Stimulated activated CD8-positive, alpha-beta memory T cell treated with anti-CD3 and anti-CD28 coated beads, Interleukin-15, amount 100 ng/mL, for 1 hour (primary cell): Measurements from ENCODE around the gene ARMC5.
"Not testable (repeated sequence)": the region's sequence is repeated elsewhere in the genome, so short reads cannot be mapped to it uniquely, and the experiment has no call there.

ENCODE experiments used
- DNase-seq: peaks from one replicate; pipeline ENCODE4 v3.0.0-alpha.2; 2020; ENCODE audit warnings: low read depth

ARMC5 gene

GRCh38 chr16:31477220-31478216 lies 18.2 kb downstream of the ARMC5 start:
- no peak for DNase-seq

GRCh38 chr16:31478956-31479355 lies 19.7 kb downstream of the ARMC5 start:
- DNase-seq: no peak

GRCh38 chr16:31479751-31480150 lies 20.4 kb downstream of the ARMC5 start:
- no peak for DNase-seq

GRCh38 chr16:31480851-31481536 lies 21.7 kb downstream of the ARMC5 start:
- DNase-seq: no peak

- DNase-seq: no peak
These were observed 23.8 kb downstream of the ARMC5 start, which contains the start of gene SLC5A2 for GRCh38 chr16:31483081-31483480. Gene SLC5A2 (plus strand): TSS chr16:31483123. CDS start chr16:31483137, 14 bp downstream.

- DNase-seq: not testable (repeated sequence)
These were observed 24.7 kb downstream of the ARMC5 start for GRCh38 chr16:31484048-31484447.

GRCh38 chr16:31484491-31485171 lies 25.3 kb downstream of the ARMC5 start:
- DNase-seq: no peak

GRCh38 chr16:31485571-31485970 lies 26.3 kb downstream of the ARMC5 start:
- DNase-seq: no peak

- DNase-seq: no peak
These were observed 26.7 kb downstream of the ARMC5 start for GRCh38 chr16:31486045-31486444.

GRCh38 chr16:31487071-31487719 lies 27.9 kb downstream of the ARMC5 start:
- no peak for DNase-seq

GRCh38 chr16:31487720-31488467 lies 28.6 kb downstream of the ARMC5 start:
- peak; percentile 41 for DNase-seq

GRCh38 chr16:31488468-31489297 lies 29.4 kb downstream of the ARMC5 start:
- no peak for DNase-seq

GRCh38 chr16:31489298-31489564 lies 29.9 kb downstream of the ARMC5 start:
- DNase-seq: no peak

GRCh38 chr16:31489616-31490584 lies 30.6 kb downstream of the ARMC5 start:
- no peak for DNase-seq

GRCh38 chr16:31491778-31492418 lies 32.6 kb downstream of the ARMC5 start:
- DNase-seq: no peak

- no peak for DNase-seq
These were observed 34.3 kb downstream of the ARMC5 start for GRCh38 chr16:31493506-31494125.

GRCh38 chr16:31496670-31497069 lies 37.4 kb downstream of the ARMC5 start:
- no peak for DNase-seq

GRCh38 chr16:31498493-31498892 lies 39.2 kb downstream of the ARMC5 start:
- DNase-seq: no peak
